Esophagus squamous epithelium (tissue), 5 donors: ENCODE data around the gene TBX10. TPM values are rescaled to one million over a fixed set of nuclear protein-coding genes. Genes with fewer than 3 reads are reported as not detected.
"Not testable (repeated sequence)": the region's sequence is repeated elsewhere in the genome, so short reads cannot be mapped to it uniquely, and the experiment has no call there.

Experiments used
- DNase-seq: peaks from one replicate; lab custom pipeline; 2025; lab: John Stamatoyannopoulos, UW
- H3K27ac ChIP-seq, 4 donors: fragments of 200-600 bp; sonication (generic); one replicate each; pipeline ENCODE4 v1.5.1; 2016 to 2019; ENCODE audit warnings: mild to moderate bottlenecking in 1 of 4
- H3K27me3 ChIP-seq, 4 donors: fragments of 200-600 bp; sonication (generic); 1 replicate in 3 of 4; 2 replicates in 1 of 4; pipeline versions ENCODE4 v1.5.1 to v1.6.0; 2017 to 2021; ENCODE audit warnings: antibody characterized with exemption in 1 of 4
- H3K36me3 ChIP-seq, 3 donors: fragments of 200-600 bp; sonication (generic); one replicate each; pipeline ENCODE4 v1.5.1; 2016 to 2019
- H3K4me1 ChIP-seq, 3 donors: fragments of 200-600 bp; sonication (generic); one replicate each; pipeline ENCODE4 v1.5.1; 2017 to 2019
- H3K4me3 ChIP-seq, 4 donors: fragments of 200-600 bp; sonication (generic); 1 replicate in 3 of 4; 2 replicates in 1 of 4; pipeline ENCODE4 v1.5.1; 2016 to 2019; ENCODE audit warnings: mild to moderate bottlenecking in 2 of 4, moderate library complexity in 1 of 4
- H3K9me3 ChIP-seq, 3 donors: fragments of 200-600 bp; sonication (generic); one replicate each; pipeline ENCODE4 v1.5.1; 2016 to 2019
- CTCF ChIP-seq, 6 experiments: fragments of 450-650 bp in 4 of 6; fragments of 200-600 bp in 2 of 6; sonication (generic) in 2 of 6; IDR thresholded peaks; one replicate each; pipeline ENCODE4 v1.5.1; 2016 to 2019; ENCODE audit warnings: antibody characterized with exemption in 6 of 6, mild to moderate bottlenecking in 4 of 6, moderate library complexity in 4 of 6
- POLR2A ChIP-seq, 4 donors: fragments of 450-650 bp; IDR thresholded peaks; one replicate each; pipeline ENCODE4 v1.6.1; 2017; ENCODE audit warnings: antibody characterized with exemption in 4 of 4, mild to moderate bottlenecking in 4 of 4, moderate library complexity in 3 of 4
- WGBS, 2 donors: methylation state at CpG; one replicate each; pipeline ENCODE4 v1.1.5; 2018; 5-methylcytosine and 5-hydroxymethylcytosine counted together
- intact Hi-C: fragments of 100-400 bp; cut with DNase I; formaldehyde crosslinking; loops from one replicate; pipeline ENCODE4 v1.15.0; 2022
- total RNA-seq, 4 donors: library from RNA; depleted of rRNA; stranded (reverse); fragments of >200 nt; gene quantifications; one replicate each; pipeline ENCODE4 v1.1.0, GENCODE V29; 2016
- donor health status: DM: yes; HTN: yes; CAD: no.

TBX10 gene
- total RNA-seq = not detected

GRCh38 chr11:67639438-67639859, at the start of gene TBX10:
TBX10 (minus strand) TSS chr11:67639763; CDS start chr11:67639472, 291 bp downstream.
- H3K36me3 ChIP-seq = no peaks in the 10 kb centered on the region
- no peak within 1 kb of the TSS for H3K27ac ChIP-seq
- H3K9me3 ChIP-seq = peaks cover 0 to 6% (median 0%) of the 10 kb centered on the region in 3 donors
- H3K4me1 ChIP-seq = peaks cover 0 to 10% (median 0%) of the 10 kb centered on the region in 3 donors
- 81% methylated on average over 12 of the region's 18 CpGs; no CpG with 5 or more reads in 1 of the 2 donors for WGBS, 2 donors
- intact Hi-C loops = no loop called here
- H3K27me3 ChIP-seq = peaks cover 0 to 50% (median 0%) of the 10 kb centered on the region in 4 donors
- DNase-seq = no peak
- TF ChIP-seq POLR2A (IDR thresholded peaks at IDR 0.05) (no peak), CTCF (IDR thresholded peaks at IDR 0.05) (no peak)
- H3K4me3 ChIP-seq = no peak within 1 kb of the TSS

- WGBS, 2 donors = 83 to 87% methylated on average over 4 of the region's 4 CpGs
- Histone ChIP-seq H3K4me3 (no peak overlapping the region), H3K27me3 (peaks cover 0 to 12% (median 0%) of the 10 kb centered on the region in 4 donors), H3K4me1 (no peaks in the 10 kb centered on the region), H3K9me3 (no peaks in the 10 kb centered on the region), H3K27ac (no peak overlapping the region), H3K36me3 (no peaks in the 10 kb centered on the region)
- intact Hi-C loops = no loop called here
- DNase-seq = no peak
- TF ChIP-seq CTCF (IDR thresholded peaks at IDR 0.05) = no peak
These were observed 49.6 kb upstream of the TBX10 start for GRCh38 chr11:67689178-67689577.

GRCh38 chr11:67687986-67688385, 48.4 kb upstream of the TBX10 start:
- Histone ChIP-seq H3K4me1 (peaks cover 0 to 8% (median 0%) of the 10 kb centered on the region in 3 donors), H3K4me3 (no peak overlapping the region), H3K27ac (no peak overlapping the region), H3K9me3 (no peaks in the 10 kb centered on the region), H3K27me3 (peaks cover 0 to 12% (median 0%) of the 10 kb centered on the region in 4 donors), H3K36me3 (no peaks in the 10 kb centered on the region)
- intact Hi-C loops = no loop called here
- TF ChIP-seq CTCF (IDR thresholded peaks at IDR 0.05) (no peak), POLR2A (IDR thresholded peaks at IDR 0.05) (no peak)
- WGBS, 2 donors = 86 to 92% methylated on average over 2 of the region's 2 CpGs
- no peak for DNase-seq

- DNase-seq, H3K4me3 ChIP-seq, H3K27ac ChIP-seq, intact Hi-C loops, H3K36me3 ChIP-seq, H3K9me3 ChIP-seq: not testable (repeated sequence)
- Histone ChIP-seq H3K4me1 (peaks cover 0 to 30% (median 7%) of the 10 kb centered on the region in 3 donors), H3K27me3 (peaks cover 0 to 12% (median 0%) of the 10 kb centered on the region in 4 donors)
- 52 to 58% methylated on average over 8 of the region's 8 CpGs for WGBS, 2 donors
These were observed 46.2 kb upstream of the TBX10 start for GRCh38 chr11:67685641-67686332.

GRCh38 chr11:67682126-67683034, 42.8 kb upstream of the TBX10 start:
- H3K36me3 ChIP-seq, intact Hi-C loops, H3K4me3 ChIP-seq, DNase-seq, H3K9me3 ChIP-seq, H3K27me3 ChIP-seq: not testable (repeated sequence)
- 55 to 60% methylated on average over 14 of the region's 14 CpGs for WGBS, 2 donors
- peak overlapping the region; percentile 13 to 73 (median 56) for H3K27ac ChIP-seq
- H3K4me1 ChIP-seq = peaks cover 0 to 33% (median 7%) of the 10 kb centered on the region in 3 donors
